Fibroblast of mammary gland (primary cell): Measurements from ENCODE around the gene AFM.

Experiments used
- DNase-seq: peaks from one replicate; pipeline ENCODE4 v3.0.0-alpha.2; 2010; ENCODE audit warnings: low read depth
- H3K4me3 ChIP-seq: 2 replicates; pipeline ENCODE4 v1.5.1; 2011; ENCODE audit warnings: low read depth, mild to moderate bottlenecking, low read length, moderate library complexity; ENCODE audit not compliant: control insufficient read depth
- TF ChIP-seq, protein P1 (sequence below): conservative IDR thresholded peaks from 2 replicates; pipeline ENCODE4 v1.5.1; 2011; ENCODE audit warnings: low read depth, low read length, inconsistent platforms; ENCODE audit not compliant: control insufficient read depth, insufficient read depth

AFM gene

DNA sequence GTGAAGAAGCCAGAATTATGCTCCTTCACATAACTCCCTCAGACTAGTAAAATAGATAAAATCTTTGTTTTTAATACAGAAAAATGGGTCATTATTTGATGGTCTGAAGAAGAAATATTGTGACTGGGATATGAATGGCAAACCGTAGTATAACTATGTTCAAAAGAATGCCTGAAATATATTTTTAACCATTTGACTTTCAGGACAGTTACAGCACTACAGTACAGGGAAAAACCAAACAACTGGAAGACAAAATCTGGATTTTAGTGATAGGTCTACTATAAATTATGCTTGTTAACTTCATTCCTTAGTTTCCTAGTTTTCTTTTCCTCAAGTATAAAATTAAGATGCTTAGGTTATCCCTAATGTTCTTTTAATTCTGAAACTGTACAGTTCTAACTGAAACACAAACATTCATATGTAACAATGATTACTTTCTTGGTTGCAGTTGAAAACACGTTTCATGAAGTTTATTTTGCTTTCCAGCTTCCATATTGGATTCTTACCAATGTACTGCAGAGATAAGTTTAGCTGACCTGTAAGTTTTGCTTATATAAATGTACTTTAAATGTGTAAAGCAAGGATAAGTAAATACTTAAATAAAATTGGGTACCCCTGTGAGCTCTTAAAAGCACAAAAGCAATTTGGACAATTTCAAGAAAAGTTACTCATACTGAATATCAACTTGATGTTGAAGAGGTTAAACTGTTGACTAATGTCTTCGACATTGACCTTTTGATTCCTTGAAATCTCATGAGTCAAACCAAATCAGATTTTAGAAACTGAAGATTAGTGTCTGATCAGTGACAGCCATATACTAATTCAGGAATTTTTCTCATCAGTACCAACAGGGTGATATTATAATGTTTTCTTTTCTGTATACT is 44.6 kb upstream of the AFM start:
- no peak overlapping the region for H3K4me3 ChIP-seq
- DNase-seq, result no peak
- TF ChIP-seq, protein P1, sequence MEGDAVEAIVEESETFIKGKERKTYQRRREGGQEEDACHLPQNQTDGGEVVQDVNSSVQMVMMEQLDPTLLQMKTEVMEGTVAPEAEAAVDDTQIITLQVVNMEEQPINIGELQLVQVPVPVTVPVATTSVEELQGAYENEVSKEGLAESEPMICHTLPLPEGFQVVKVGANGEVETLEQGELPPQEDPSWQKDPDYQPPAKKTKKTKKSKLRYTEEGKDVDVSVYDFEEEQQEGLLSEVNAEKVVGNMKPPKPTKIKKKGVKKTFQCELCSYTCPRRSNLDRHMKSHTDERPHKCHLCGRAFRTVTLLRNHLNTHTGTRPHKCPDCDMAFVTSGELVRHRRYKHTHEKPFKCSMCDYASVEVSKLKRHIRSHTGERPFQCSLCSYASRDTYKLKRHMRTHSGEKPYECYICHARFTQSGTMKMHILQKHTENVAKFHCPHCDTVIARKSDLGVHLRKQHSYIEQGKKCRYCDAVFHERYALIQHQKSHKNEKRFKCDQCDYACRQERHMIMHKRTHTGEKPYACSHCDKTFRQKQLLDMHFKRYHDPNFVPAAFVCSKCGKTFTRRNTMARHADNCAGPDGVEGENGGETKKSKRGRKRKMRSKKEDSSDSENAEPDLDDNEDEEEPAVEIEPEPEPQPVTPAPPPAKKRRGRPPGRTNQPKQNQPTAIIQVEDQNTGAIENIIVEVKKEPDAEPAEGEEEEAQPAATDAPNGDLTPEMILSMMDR, result no peak

DNA sequence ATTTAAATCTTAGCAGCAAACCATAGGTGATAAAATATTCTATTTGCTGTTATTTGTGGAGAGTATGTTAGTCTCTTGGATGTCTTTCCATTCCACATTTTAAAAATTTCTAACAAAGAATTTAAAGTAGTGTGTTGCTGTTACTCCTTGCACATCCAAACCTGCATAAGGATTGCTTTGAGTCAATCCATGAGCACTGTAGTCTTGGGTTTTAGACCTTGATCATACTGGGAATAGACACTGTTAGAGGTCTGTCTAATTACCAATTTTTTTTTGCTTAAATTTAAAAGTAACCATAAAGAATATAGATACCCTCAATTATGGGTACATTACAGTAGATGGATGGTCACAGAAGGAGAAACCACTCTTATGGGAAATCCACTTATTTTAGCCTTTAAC is 44.0 kb upstream of the AFM start:
- TF ChIP-seq, protein P1, result no peak
- no peak for DNase-seq
- no peak overlapping the region for H3K4me3 ChIP-seq

DNA sequence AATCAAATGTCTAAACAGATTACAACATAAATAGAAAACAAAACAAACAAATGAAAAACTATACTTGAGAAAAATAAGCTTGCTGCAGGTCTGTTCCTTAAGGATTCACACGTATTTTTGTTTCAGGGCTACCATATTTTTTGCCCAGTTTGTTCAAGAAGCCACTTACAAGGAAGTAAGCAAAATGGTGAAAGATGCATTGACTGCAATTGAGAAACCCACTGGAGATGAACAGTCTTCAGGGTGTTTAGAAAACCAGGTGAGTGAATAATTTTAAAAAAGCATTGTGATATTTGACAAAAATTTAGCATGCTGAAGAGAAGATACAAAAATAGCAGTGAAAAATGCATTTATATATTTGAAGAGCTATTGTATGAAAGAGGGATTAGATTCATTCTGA is 43.5 kb upstream of the AFM start:
- no peak for DNase-seq
- no peak overlapping the region for H3K4me3 ChIP-seq
- TF ChIP-seq, protein P1, result no peak

DNA sequence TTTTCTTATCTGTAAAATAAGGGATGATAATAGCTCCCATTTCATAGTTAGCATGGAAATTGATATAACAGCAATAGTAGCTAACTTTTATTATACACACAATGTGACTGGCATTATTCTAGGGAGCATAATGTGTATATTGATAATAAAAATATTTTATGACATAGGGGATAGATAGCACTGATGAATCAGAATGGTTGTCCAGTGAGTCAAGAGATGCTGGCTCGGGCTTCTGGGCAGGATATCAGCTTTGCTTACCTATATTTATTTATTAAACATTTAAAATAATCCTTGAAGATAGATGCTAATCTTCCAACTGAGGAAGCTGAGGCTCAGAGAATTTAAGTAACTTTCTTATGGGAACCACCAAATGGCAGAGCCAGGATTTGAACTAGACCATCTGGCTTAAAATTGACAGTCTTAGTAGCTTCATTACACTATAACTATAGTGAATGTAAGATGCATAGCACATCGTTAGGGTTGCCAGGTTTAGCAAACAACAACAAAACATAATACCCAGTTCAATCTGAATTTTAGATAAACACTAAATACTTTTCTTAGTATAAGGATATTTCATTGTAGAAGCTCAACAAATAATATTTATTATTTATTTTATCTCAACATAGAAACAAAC is 42.8 kb upstream of the AFM start:
- no peak for DNase-seq
- TF ChIP-seq, protein P1, result no peak
- H3K4me3 ChIP-seq, result no peak overlapping the region

DNA sequence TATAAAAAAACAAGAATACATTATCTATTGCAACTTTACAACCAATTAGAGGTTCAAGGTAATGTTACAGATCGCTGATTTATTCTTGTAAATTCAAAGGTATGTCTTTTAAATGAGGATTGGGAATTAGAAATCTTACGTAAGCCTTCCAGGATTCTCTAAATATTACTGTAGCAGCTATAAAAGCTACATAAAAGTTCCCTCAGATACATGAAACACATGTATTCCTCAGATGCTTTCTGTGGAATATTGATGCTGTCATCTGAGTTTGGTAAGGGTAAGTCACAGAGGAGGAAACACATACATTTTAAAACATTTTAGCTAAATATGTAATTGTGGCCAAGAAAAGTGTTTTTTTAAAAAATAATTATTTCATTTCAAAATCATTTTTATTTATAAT is 42.1 kb upstream of the AFM start:
- DNase-seq, result no peak
- TF ChIP-seq, protein P1, result no peak
- no peak overlapping the region for H3K4me3 ChIP-seq

DNA sequence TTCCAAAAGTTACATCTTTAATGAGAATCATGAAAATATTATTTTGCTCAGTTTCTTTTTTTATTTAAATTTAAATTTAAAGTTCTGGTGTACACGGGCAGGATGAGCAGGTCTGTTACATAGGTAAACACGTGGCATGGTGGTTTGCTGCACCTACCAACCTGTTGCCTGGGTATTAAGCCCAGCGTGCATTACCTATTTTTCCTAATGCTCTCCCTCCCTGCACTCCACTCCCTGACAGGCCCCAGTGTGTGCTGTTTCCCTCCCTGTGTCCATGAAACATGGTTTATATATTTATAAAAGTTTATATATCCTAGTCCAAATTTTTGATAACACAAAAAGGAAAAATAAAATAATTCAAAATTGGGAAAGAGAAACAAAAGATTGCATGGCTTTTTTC is 41.6 kb upstream of the AFM start:
- TF ChIP-seq, protein P1, result no peak
- no peak for DNase-seq
- H3K4me3 ChIP-seq, result no peak overlapping the region
